ENCODE data around the gene ANKRD11. TPM values are rescaled to one million over a fixed set of nuclear protein-coding genes. Genes with fewer than 3 reads are reported as not detected.

Gene ANKRD11
- total RNA-seq, 1 experiment from 2014 or later, result 266 TPM

GRCh38 chr16:89318430-89318758 is 172.0 kb downstream of the ANKRD11 start:
- no peaks in the 10 kb centered on the region for H3K27me3 ChIP-seq (ENCODE audit: insufficient read depth, low read length)
- peaks cover 76 to 94% of the 10 kb centered on the region in 2 experiments for H3K4me1 ChIP-seq (ENCODE audit: control insufficient read depth in 1 of 2, insufficient read depth in 2 of 2, low read length in 2 of 2)
- POLR2A ChIA-PET, result no interaction called here
- H3K9me2 ChIP-seq (ENCODE audit: insufficient read depth), result no peaks in the 10 kb centered on the region
- TF ChIP-seq CBX3 (IDR thresholded peaks at IDR 0.05; ENCODE audit: low read depth) (no peak), POLR2A (IDR thresholded peaks at IDR 0.05; ENCODE audit: borderline replicate concordance, extremely low read depth, insufficient read depth, insufficient read length) (no peak), TCF7L2 (IDR thresholded peaks at IDR 0.05; ENCODE audit: borderline replicate concordance, extremely low read depth, insufficient read depth, insufficient read length) (no peak), JUND (IDR thresholded peaks at IDR 0.05) (no peak), SIN3A (IDR thresholded peaks at IDR 0.05; ENCODE audit: low read depth) (no peak), REST (IDR thresholded peaks at IDR 0.05; ENCODE audit: low read depth) (no peak), ZFX (IDR thresholded peaks at IDR 0.05) (no peak), ELF1 (IDR thresholded peaks at IDR 0.05; ENCODE audit: borderline replicate concordance, low read depth) (no peak), MAX (IDR thresholded peaks at IDR 0.05) (no peak), EZH2 (IDR thresholded peaks at IDR 0.05) (no peak), EZH2phosphoT487 (IDR thresholded peaks at IDR 0.05; ENCODE audit: borderline replicate concordance) (no peak), SP1 (IDR thresholded peaks at IDR 0.05; ENCODE audit: low read depth) (no peak)
- TF ChIP-seq, protein P1, sequence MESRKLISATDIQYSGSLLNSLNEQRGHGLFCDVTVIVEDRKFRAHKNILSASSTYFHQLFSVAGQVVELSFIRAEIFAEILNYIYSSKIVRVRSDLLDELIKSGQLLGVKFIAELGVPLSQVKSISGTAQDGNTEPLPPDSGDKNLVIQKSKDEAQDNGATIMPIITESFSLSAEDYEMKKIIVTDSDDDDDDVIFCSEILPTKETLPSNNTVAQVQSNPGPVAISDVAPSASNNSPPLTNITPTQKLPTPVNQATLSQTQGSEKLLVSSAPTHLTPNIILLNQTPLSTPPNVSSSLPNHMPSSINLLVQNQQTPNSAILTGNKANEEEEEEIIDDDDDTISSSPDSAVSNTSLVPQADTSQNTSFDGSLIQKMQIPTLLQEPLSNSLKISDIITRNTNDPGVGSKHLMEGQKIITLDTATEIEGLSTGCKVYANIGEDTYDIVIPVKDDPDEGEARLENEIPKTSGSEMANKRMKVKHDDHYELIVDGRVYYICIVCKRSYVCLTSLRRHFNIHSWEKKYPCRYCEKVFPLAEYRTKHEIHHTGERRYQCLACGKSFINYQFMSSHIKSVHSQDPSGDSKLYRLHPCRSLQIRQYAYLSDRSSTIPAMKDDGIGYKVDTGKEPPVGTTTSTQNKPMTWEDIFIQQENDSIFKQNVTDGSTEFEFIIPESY (IDR thresholded peaks at IDR 0.05; ENCODE audit: extremely low read depth, insufficient replicate concordance, low read length), result no peak
- TF ChIP-seq, protein P2, sequence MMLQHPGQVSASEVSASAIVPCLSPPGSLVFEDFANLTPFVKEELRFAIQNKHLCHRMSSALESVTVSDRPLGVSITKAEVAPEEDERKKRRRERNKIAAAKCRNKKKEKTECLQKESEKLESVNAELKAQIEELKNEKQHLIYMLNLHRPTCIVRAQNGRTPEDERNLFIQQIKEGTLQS (IDR thresholded peaks at IDR 0.05), result no peak
- TF ChIP-seq, protein P3, sequence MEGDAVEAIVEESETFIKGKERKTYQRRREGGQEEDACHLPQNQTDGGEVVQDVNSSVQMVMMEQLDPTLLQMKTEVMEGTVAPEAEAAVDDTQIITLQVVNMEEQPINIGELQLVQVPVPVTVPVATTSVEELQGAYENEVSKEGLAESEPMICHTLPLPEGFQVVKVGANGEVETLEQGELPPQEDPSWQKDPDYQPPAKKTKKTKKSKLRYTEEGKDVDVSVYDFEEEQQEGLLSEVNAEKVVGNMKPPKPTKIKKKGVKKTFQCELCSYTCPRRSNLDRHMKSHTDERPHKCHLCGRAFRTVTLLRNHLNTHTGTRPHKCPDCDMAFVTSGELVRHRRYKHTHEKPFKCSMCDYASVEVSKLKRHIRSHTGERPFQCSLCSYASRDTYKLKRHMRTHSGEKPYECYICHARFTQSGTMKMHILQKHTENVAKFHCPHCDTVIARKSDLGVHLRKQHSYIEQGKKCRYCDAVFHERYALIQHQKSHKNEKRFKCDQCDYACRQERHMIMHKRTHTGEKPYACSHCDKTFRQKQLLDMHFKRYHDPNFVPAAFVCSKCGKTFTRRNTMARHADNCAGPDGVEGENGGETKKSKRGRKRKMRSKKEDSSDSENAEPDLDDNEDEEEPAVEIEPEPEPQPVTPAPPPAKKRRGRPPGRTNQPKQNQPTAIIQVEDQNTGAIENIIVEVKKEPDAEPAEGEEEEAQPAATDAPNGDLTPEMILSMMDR (IDR thresholded peaks at IDR 0.05 in 2 of 3, conservative IDR thresholded peaks at IDR 0.05 in 1 of 3; ENCODE audit: borderline replicate concordance in 1 of 3, insufficient read depth in 1 of 3, low read depth in 2 of 3, low read length in 2 of 3), result no peak
- no peak overlapping the region for H3K4me3 ChIP-seq (replicated peaks in 1 of 2; ENCODE audit: low read depth in 1 of 2, low read length in 2 of 2)
- peak overlapping the region; percentile 89 for H3K4me2 ChIP-seq (ENCODE audit: low read length)
- RAD21 ChIA-PET (ENCODE audit: low non-redundant PET in 1 of 2, low total read pairs in 2 of 2, uncharacterized antibody in 2 of 2, unreplicated experiment in 2 of 2), result no interaction called here
- no peaks in the 10 kb centered on the region for H3K9me3 ChIP-seq (ENCODE audit: control insufficient read depth in 1 of 2, insufficient read depth in 1 of 2, low read depth in 1 of 2, low read length in 2 of 2)
- CTCF ChIA-PET, result no interaction called here
- intact Hi-C loops (cut with micrococcal nuclease), result no loop called here
- H3K36me3 ChIP-seq (ENCODE audit: control insufficient read depth in 1 of 2, insufficient read depth in 2 of 2, low read length in 2 of 2), result peaks cover under 1 to 17% of the 10 kb centered on the region in 2 experiments; a peak in 2 of 4 replicates
- H4K20me1 ChIP-seq (ENCODE audit: insufficient read depth), result peaks cover 11% of the 10 kb centered on the region; the same call in 1 of the 2 replicates
- no TSS peak for BruUV-seq (replicated peaks)
- DNase-seq (ENCODE audit: low read depth, low spot score) (no peak), ATAC-seq (no peak)
- peaks cover 99% of the 10 kb centered on the region for H3K79me2 ChIP-seq (ENCODE audit: insufficient read depth, low read length)
- no peak overlapping the region for H2AFZ ChIP-seq (ENCODE audit: low read depth, low read length, poor library complexity, severe bottlenecking)
- peak overlapping the region; percentile 86 for H3K27ac ChIP-seq (ENCODE audit: low read depth, low read length)
- peak overlapping the region; percentile 11; the same call in 1 of the 2 replicates for H3K9ac ChIP-seq (ENCODE audit: low read length)

All from HCT116 (cell line).